NCI-H146 (cell line): ENCODE measurements around the gene AKR1D1.
A peak's percentile ranks its signal among the peaks of the same experiment; 100 is the strongest.
"Not testable (repeated sequence)": the region's sequence is repeated elsewhere in the genome, so short reads cannot be mapped to it uniquely, and the experiment has no call there.

Source experiments
- DNase-seq: peaks from one replicate; lab custom pipeline; 2025; lab: John Stamatoyannopoulos, UW

The AKR1D1 gene

DNA sequence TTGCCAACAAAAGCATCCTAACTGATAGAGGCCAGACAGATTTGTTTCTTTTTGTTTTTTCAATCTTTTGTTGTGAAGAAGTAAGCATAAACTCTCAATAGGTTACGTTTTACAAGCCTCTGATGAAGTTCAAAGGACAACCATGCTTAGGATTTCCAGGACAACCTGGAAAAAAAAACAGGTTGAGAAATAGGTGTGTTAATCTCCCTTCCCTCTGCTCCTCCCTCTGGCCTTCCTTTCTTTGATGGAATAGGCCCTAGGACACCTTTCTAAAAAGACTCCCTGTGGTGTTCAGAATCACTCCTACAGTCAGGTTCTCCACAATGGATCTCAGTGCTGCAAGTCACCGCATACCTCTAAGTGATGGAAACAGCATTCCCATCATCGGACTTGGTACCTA lies at the start of gene AKR1D1:
TSS of gene AKR1D1 (plus strand) at position 264 of the 400 bp plus-strand sequence. CDS start at position 324, 60 bp downstream.
- no peak for DNase-seq

- no peak for DNase-seq
Observed at GRCh38 chr7:138027100-138027499, 49.2 kb upstream of the AKR1D1 start.

GRCh38 chr7:138029126-138029525 lies 47.1 kb upstream of the AKR1D1 start:
- DNase-seq, result no peak

GRCh38 chr7:138029941-138030340 lies 46.3 kb upstream of the AKR1D1 start:
- DNase-seq, result peak; percentile 33

- DNase-seq, result no peak
Observed at GRCh38 chr7:138030679-138031351, 45.4 kb upstream of the AKR1D1 start.

DNA sequence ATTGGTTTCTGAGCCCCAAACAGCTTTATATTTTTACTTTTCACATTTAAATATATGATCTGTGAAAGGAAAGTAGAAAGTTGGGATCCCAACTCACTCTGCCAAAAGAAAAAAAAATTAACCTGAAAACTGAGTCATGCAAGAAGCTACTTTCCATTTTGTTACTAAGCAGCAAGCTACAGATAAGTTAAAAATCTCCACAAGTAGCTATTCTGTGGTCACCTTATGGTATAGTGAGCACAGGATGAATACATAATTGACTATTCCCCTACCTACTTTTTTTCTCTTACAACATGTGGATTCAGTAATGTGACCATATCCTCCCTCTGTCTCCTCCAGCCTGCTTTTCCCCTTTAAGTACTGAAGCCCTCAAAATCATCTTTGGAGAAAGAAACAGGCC lies 44.1 kb upstream of the AKR1D1 start:
- no peak for DNase-seq

DNA sequence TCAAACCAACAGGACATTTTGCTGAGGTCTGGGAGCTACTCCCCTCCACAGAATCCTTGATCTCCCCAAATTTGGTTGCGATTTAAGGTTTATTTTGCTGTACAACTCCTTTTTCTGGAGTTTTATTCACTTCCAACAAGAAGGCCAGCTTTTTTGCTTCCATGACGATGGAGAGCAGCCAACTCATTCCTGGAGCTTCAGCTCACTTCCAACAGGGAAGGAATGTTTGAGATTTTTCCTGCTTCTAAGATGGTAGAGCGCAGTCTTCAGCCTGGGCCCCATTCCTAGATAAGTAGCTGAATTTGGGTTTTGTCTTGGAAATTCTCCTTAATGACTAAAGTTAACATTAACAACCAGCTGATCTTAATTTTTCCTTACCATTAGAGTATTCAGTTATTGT lies 43.5 kb upstream of the AKR1D1 start:
- no peak for DNase-seq

DNA sequence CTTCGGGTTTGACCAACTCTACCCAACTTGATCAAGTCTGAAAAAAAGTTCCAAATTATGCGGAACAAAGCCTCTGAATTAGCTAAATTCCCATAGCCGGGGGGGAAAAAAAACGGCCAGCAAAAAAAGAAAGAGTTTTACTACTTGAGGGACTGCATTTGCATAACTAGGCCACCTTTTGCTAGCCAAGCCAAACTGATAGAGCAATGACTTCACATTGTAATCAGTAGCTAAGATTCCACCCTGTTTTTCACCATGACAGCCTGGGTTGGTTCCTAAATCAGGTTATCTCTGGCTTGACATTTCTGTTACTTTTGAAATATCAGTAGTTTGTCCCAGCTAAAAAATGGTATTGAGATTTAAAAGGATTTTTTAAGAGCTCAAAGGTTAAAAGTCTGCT lies 43.0 kb upstream of the AKR1D1 start:
- DNase-seq, result no peak

DNA sequence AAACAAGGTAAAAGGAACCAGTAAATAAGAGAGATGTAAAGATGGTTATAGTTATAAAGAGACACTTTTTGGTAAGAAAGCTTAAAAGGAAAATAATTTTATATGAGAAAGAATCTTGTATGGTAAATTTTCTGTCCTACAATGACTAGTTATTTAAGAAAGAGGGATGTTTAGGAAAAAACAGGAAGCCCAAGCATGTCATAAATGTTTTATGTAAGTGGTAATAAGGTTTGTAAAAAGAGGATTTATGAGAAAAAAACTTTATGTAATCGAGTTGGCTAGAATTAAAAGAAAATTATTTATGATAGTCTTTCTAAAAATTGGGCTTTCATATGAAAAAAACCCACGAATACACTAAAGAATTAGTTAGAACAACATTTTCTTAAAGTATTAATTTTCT lies 40.1 kb upstream of the AKR1D1 start:
- no peak for DNase-seq

DNA sequence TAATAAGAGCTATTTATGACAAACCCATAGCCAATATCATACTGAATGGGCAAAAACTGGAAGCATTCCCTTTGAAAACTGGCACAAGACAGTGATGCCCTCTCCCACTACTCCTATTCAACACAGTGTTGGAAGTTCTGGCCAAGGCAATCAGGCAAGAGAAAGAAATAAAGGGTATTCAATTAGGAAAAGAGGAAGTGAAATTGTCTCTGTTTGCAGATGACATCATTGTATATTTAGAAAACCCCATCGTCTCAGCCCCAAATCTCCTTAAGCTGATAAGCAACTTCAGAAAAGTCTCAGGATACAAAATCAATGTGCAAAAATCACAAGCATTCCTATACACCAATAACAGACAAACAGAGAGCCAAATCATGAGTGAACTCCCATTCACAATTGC lies 36.2 kb upstream of the AKR1D1 start:
- DNase-seq, result not testable (repeated sequence)

- DNase-seq, result no peak
Observed at GRCh38 chr7:138044897-138045296, 31.4 kb upstream of the AKR1D1 start.

DNA sequence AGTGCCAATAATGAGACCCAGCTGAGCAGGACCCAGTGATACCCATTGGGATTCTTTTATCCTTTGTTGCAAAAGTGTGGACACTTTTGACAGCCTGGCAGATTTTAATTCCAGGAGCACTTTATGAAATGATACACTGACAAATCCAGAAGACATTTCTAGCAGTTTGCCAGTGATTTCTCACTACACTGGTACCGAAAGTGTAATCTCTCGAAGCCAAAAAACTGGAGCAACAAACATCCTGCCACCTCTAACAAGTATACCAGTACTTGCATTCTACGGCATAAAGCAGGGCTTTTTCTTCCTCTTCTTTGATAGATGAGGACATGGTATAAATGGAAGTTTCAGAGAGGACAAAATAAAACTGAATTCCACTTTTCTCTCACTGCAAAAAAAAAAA lies 28.4 kb upstream of the AKR1D1 start:
- DNase-seq, result no peak

- DNase-seq, result no peak
Observed at GRCh38 chr7:138049505-138050116, 26.6 kb upstream of the AKR1D1 start.

DNA sequence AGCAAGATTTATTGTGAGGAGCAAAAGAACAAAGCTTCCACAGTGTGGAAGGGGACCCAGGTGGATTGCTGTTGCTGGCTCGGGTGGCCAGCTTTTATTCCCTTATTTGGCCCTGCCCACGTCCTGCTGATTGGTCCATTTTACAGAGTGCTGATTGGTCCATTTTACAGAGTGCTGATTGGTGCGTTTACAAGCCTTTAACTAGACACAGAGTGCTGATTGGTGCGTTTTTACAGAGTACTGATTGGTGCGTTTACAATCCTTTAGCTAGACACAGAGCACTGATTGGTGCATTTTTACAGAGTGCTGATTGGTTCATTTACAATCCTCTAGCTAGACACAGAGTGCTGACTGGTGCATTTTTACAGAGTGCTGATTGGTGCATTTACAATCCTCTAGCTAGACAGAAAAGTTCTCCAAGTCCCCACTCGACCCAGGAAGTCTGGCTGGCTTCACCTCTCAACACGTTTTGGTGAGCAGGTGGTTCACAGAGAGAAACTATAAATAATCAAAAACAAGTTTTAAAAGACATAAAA lies 24.5 kb upstream of the AKR1D1 start:
- not testable (repeated sequence) for DNase-seq

DNA sequence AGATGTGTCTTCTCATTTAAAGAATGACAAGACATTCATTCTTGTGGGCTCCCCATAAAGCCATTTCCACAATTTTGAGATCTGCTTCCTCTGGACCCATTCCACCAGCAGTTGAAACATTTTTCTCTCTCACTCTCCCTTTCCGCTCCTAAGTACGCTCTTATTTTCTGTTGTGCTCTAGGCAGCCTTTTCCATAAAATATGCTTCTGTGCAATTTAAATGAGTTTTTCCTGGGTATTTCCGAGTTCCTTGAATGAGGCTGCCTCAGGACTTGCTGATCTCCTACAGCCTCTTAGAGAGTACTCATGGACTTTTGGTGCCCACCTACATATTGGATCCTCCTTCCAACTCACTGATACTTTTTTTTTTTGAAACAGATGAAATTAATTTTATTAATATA lies 23.6 kb upstream of the AKR1D1 start:
- no peak for DNase-seq

GRCh38 chr7:138055698-138056097 lies 20.6 kb upstream of the AKR1D1 start:
- DNase-seq, result not testable (repeated sequence)

DNA sequence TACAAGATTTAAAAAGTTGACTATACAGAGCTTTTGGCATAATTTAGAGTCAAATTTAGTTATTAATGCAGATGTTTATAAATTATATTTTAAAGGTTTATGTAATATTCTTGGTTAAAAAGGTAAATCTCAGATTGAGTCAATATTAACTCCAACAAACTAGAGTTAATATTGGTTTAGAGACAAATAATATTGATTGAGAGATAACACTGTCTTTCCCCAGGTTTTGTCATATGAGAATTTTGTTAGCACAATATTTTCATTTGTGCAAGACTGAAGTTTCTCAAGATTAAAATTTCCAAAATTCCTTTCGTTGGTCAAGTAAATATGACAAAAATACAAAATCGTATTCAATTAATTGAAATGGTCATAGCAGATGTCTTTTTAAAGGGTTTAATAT lies 12.9 kb upstream of the AKR1D1 start:
- no peak for DNase-seq

- DNase-seq, result no peak
Observed at GRCh38 chr7:138064856-138065357, 11.4 kb upstream of the AKR1D1 start.

DNA sequence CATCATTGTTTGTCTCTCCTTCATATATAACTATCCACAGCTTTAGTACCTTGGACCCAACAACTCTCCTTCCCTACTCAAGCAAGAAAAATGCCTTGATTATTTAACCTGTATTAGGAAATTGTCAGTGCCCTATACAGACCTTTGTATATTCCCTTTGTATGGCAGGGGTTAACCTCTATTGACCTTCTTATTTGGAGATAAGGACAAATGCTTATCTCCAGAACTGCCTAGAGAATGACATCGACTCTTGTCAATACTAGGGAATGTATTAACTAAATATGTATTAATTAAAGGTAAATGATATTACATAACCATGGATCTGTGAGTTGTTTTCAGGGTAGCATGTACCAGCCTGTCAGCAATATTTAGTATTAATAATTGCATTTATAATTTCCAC lies 10.4 kb upstream of the AKR1D1 start:
- DNase-seq, result no peak

DNA sequence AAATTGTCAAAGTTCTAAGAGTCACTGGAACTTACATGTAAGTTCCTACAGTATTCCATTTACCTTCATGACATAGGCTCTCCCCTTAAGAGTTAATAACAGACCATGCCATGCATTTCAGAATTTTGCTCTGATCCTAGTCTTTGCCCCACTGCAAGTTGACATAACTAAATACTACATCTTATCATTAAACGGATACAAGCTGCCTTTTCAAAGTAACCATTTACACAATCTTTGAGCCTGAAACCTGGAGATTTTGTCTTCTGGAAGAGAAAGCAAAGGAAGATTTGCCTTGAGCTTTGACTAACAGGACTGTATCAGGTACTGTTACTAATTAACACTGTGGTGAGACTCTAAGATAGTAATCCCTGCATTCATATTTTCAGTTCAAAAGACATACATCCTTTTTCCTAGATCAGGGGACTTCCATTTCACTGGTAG lies 9.3 kb upstream of the AKR1D1 start:
- no peak for DNase-seq

GRCh38 chr7:138067774-138068173 lies 8.5 kb upstream of the AKR1D1 start:
- no peak for DNase-seq

GRCh38 chr7:138070908-138071307 lies 5.4 kb upstream of the AKR1D1 start:
- DNase-seq, result no peak

- no peak for DNase-seq
Observed at GRCh38 chr7:138072726-138073125, 3.5 kb upstream of the AKR1D1 start.
